IMR-90 (cell line): ENCODE data around the gene NEK4. TPM values are rescaled to one million over a fixed set of nuclear protein-coding genes. Genes with fewer than 3 reads are reported as not detected.

Experiments used
- ATAC-seq: fragments of 200-7000 bp; cut with Tn5 transposase; 2 replicates; pipeline ENCODE4 v1.9.1; 2020; ENCODE audit warnings: low read depth, mild to moderate bottlenecking, moderate library complexity
- BruUV-seq: library from RNA; stranded (reverse); fragments of 400-500 nt; replicated peaks from 2 replicates; lab custom pipeline; 2021; lab: Mats Ljungman, UMichigan
- CTCF ChIA-PET: fragments of 300-600 bp; formaldehyde crosslinking; extraction: SDS; loops from one replicate; lab custom pipeline; 2021; ENCODE audit warnings: antibody characterized with exemption; lab: Yijun Ruan, JAX
- POLR2A ChIA-PET: fragments of 300-600 bp; sonication (Branson Sonifier 250); formaldehyde crosslinking; loops from one replicate; lab custom pipeline; 2022; ENCODE audit warnings: antibody characterized with exemption; ENCODE audit not compliant: unreplicated experiment; lab: Charles Lee
- DNase-seq: peaks from one replicate; pipeline ENCODE4 v3.0.0; 2013
- H2AFZ ChIP-seq: replicated peaks from 2 replicates; pipeline ENCODE3; 2013; ENCODE audit warnings: low read length, mild to moderate bottlenecking; ENCODE audit not compliant: poor library complexity
- H2AK5ac ChIP-seq: 2 replicates; pipeline ENCODE4 v1.6.1; 2013; ENCODE audit warnings: low read depth, low read length, inconsistent platforms
- H2AK9ac ChIP-seq: replicated peaks from 2 replicates; pipeline ENCODE3; 2013; ENCODE audit warnings: mild to moderate bottlenecking, low read depth, low read length, moderate library complexity; ENCODE audit not compliant: poor library complexity
- H2BK120ac ChIP-seq: 2 replicates; pipeline ENCODE4 v1.6.1; 2013; ENCODE audit warnings: low read depth, low read length, inconsistent platforms
- H2BK15ac ChIP-seq: 3 replicates; pipeline ENCODE4 v1.6.1; 2013; ENCODE audit warnings: low read depth, low read length, inconsistent platforms
- H2BK20ac ChIP-seq: 2 replicates; pipeline ENCODE4 v1.6.1; 2013; ENCODE audit warnings: low read depth, mild to moderate bottlenecking, inconsistent platforms, low read length, moderate library complexity
- H2BK5ac ChIP-seq: 2 replicates; pipeline ENCODE4 v1.6.1; 2013; ENCODE audit warnings: mild to moderate bottlenecking, low read depth, low read length, inconsistent platforms; ENCODE audit not compliant: poor library complexity, severe bottlenecking
- H3K14ac ChIP-seq: replicated peaks from 2 replicates; pipeline ENCODE4 v1.6.1; 2013; ENCODE audit warnings: low read depth, low read length, inconsistent platforms
- H3K18ac ChIP-seq: 2 replicates; pipeline ENCODE4 v1.6.1; 2013; ENCODE audit warnings: low read depth, low read length, control low read depth
- H3K23ac ChIP-seq: 2 replicates; pipeline ENCODE4 v1.6.1; 2013; ENCODE audit warnings: low read depth, low read length, inconsistent platforms
- H3K27ac ChIP-seq: 2 replicates; pipeline ENCODE4 v1.5.1; 2013; ENCODE audit warnings: mild to moderate bottlenecking, control low read depth, low read length; ENCODE audit not compliant: insufficient read depth
- H3K27me3 ChIP-seq: 2 replicates; pipeline ENCODE4 v1.6.1; 2013; ENCODE audit warnings: low read length; ENCODE audit not compliant: control insufficient read depth, insufficient read depth
- H3K36me3 ChIP-seq: 2 replicates; pipeline ENCODE4 v1.6.1; 2013; ENCODE audit warnings: low read length, mixed read lengths; ENCODE audit not compliant: control insufficient read depth, insufficient read depth
- H3K4ac ChIP-seq: 2 replicates; pipeline ENCODE4 v1.6.1; 2013; ENCODE audit warnings: low read depth, low read length, inconsistent platforms
- H3K4me1 ChIP-seq: 2 replicates; pipeline ENCODE4 v1.6.1; 2013; ENCODE audit warnings: low read length, mixed read lengths; ENCODE audit not compliant: control insufficient read depth, insufficient read depth
- H3K4me2 ChIP-seq: 2 replicates; pipeline ENCODE4 v1.6.1; 2013; ENCODE audit warnings: low read depth, mild to moderate bottlenecking, control low read depth, low read length, moderate library complexity
- H3K4me3 ChIP-seq: 2 replicates; pipeline ENCODE4 v1.5.1; 2013; ENCODE audit warnings: low read depth, mild to moderate bottlenecking, control low read depth, low read length, moderate library complexity; ENCODE audit not compliant: insufficient read depth
- H3K56ac ChIP-seq: 2 replicates; pipeline ENCODE4 v1.6.1; 2013; ENCODE audit warnings: low read length, inconsistent platforms; ENCODE audit not compliant: insufficient read depth; ENCODE audit errors: extremely low read depth
- H3K79me1 ChIP-seq, 2 experiments: 2 replicates each; pipeline ENCODE4 v1.6.1; 2013; ENCODE audit warnings: low read length in 2 of 2, inconsistent platforms in 1 of 2, low read depth in 1 of 2
- H3K9ac ChIP-seq: 2 replicates; pipeline ENCODE4 v1.6.1; 2013; ENCODE audit warnings: low read depth, low read length, control low read depth
- H3K9me1 ChIP-seq: 2 replicates; pipeline ENCODE4 v1.6.1; 2013; ENCODE audit warnings: low read length, inconsistent platforms; ENCODE audit not compliant: insufficient read depth
- H3K9me3 ChIP-seq: 2 replicates; pipeline ENCODE4 v1.6.1; 2013; ENCODE audit warnings: low read length; ENCODE audit not compliant: control insufficient read depth, insufficient read depth
- H4K20me1 ChIP-seq: 2 replicates; pipeline ENCODE4 v1.6.1; 2013; ENCODE audit warnings: low read length, inconsistent platforms; ENCODE audit not compliant: insufficient read depth
- H4K5ac ChIP-seq: 2 replicates; pipeline ENCODE4 v1.6.1; 2013; ENCODE audit warnings: mild to moderate bottlenecking, low read depth, low read length, control low read depth
- H4K8ac ChIP-seq, 2 experiments: 2 replicates each; pipeline ENCODE4 v1.6.1; 2013; ENCODE audit warnings: low read depth in 2 of 2, low read length in 2 of 2, control low read depth in 1 of 2, inconsistent platforms in 1 of 2
- H4K91ac ChIP-seq: 2 replicates; pipeline ENCODE4 v1.6.1; 2013; ENCODE audit warnings: low read depth, low read length, inconsistent platforms; ENCODE audit not compliant: insufficient read depth
- BHLHE40 ChIP-seq: fragments of 150-350 bp; IDR thresholded peaks from 2 replicates; pipeline ENCODE4 v1.6.1; 2016; ENCODE audit warnings: mild to moderate bottlenecking, low read depth, low read length
- CEBPB ChIP-seq: IDR thresholded peaks from 2 replicates; pipeline ENCODE4 v1.6.1; 2012; ENCODE audit warnings: low read depth, low read length, improper control_type of control experiment
- CHD1 ChIP-seq: IDR thresholded peaks from 2 replicates; pipeline ENCODE4 v1.6.1; 2012; ENCODE audit warnings: low read depth, low read length, improper control_type of control experiment
- FOS ChIP-seq: fragments of 150-350 bp; IDR thresholded peaks from 2 replicates; pipeline ENCODE4 v1.6.1; 2016; ENCODE audit warnings: low read depth, low read length
- MAFK ChIP-seq: IDR thresholded peaks from 2 replicates; pipeline ENCODE4 v1.6.1; 2012; ENCODE audit warnings: low read depth, low read length, improper control_type of control experiment
- MAZ ChIP-seq: IDR thresholded peaks from 2 replicates; pipeline ENCODE4 v1.6.1; 2012; ENCODE audit warnings: low read depth, mild to moderate bottlenecking, low read length, improper control_type of control experiment, moderate library complexity, borderline replicate concordance
- MXI1 ChIP-seq: IDR thresholded peaks from 2 replicates; pipeline ENCODE4 v1.6.1; 2012; ENCODE audit warnings: low read depth, mild to moderate bottlenecking, low read length, moderate library complexity, borderline replicate concordance
- NFE2L2 ChIP-seq: fragments of 150-350 bp; IDR thresholded peaks from 2 replicates; pipeline ENCODE4 v1.6.1; 2016; ENCODE audit warnings: low read depth, mild to moderate bottlenecking, low read length
- POLR2A ChIP-seq: IDR thresholded peaks from 2 replicates; pipeline ENCODE4 v1.6.1; 2012; ENCODE audit warnings: mild to moderate bottlenecking, low read depth, low read length
- RAD21 ChIP-seq: IDR thresholded peaks from 2 replicates; pipeline ENCODE4 v1.6.1; 2012; ENCODE audit warnings: low read length, improper control_type of control experiment
- RCOR1 ChIP-seq: IDR thresholded peaks from 2 replicates; pipeline ENCODE4 v1.6.1; 2012; ENCODE audit warnings: mild to moderate bottlenecking, low read length, improper control_type of control experiment; ENCODE audit not compliant: insufficient replicate concordance
- RFX5 ChIP-seq: IDR thresholded peaks from 2 replicates; pipeline ENCODE4 v1.8.0; 2012; ENCODE audit warnings: low read depth, mild to moderate bottlenecking, low read length, moderate library complexity
- SMC3 ChIP-seq: fragments of 150-350 bp; IDR thresholded peaks from 2 replicates; pipeline ENCODE4 v1.6.1; 2016; ENCODE audit warnings: low read depth, mild to moderate bottlenecking, antibody characterized with exemption, low read length, moderate library complexity
- WGBS, 2 experiments: methylation state at CpG; one replicate each; pipeline versions ENCODE4 v1.1.5 to v1.1.7; 2013; ENCODE audit warnings: missing lambda C conversion rate in 2 of 2; ENCODE audit not compliant: insufficient read length in 1 of 2; ENCODE audit errors: extremely low coverage in 2 of 2; 5-methylcytosine and 5-hydroxymethylcytosine counted together
- dilution Hi-C: fragments of 300-500 bp; cut with HindIII; formaldehyde crosslinking; loops from one replicate; pipeline ENCODE4 v1.14.3; 2018; ENCODE audit warnings: low sequenced_read_pairs; ENCODE audit not compliant: unreplicated experiment
- in situ Hi-C: fragments of 300-500 bp; cut with MboI; formaldehyde crosslinking; loops from 3 replicates; pipeline ENCODE4 v1.14.3; 2019; ENCODE audit warnings: low sequenced_read_pairs, inconsistent platforms, mixed read lengths
- intact Hi-C: fragments of 100-400 bp; cut with micrococcal nuclease; formaldehyde crosslinking; loops from 2 replicates; pipeline ENCODE4 v1.10.0; 2022
- polyA plus RNA-seq, 3 experiments: library from polyadenylated mRNA; depleted of rRNA; stranded (reverse); fragments of >200 nt; gene quantifications; 2 replicates each; pipeline ENCODE4 v1.2.3, GENCODE V29; 2012; ENCODE audit warnings: low replicate concordance in 1 of 3
- total RNA-seq: library from RNA; depleted of rRNA; stranded (reverse); fragments of >200 nt; gene quantifications from 2 replicates; pipeline ENCODE4 v1.2.3, GENCODE V29; 2012
- TF ChIP-seq, protein P1 (sequence below): fragments of 150-350 bp; IDR thresholded peaks from 2 replicates; pipeline ENCODE4 v1.6.1; 2016; ENCODE audit warnings: low read depth, mild to moderate bottlenecking, low read length, moderate library complexity, borderline replicate concordance
- TF ChIP-seq, protein P2 (sequence below): fragments of 150-350 bp; IDR thresholded peaks from 2 replicates; pipeline ENCODE4 v1.6.1; 2017; ENCODE audit warnings: mild to moderate bottlenecking, antibody characterized with exemption, low read length, low read depth
- TF ChIP-seq, protein P3 (sequence below): conservative IDR thresholded peaks from 2 replicates; pipeline ENCODE4 v1.5.1; 2012; ENCODE audit warnings: mild to moderate bottlenecking, low read depth, low read length, improper control_type of control experiment

NEK4 gene
- total and polyA plus RNA-seq, 2 of the 4 experiments (the other 2 are of a cell fraction), result 10.3 to 24.7 TPM

DNA sequence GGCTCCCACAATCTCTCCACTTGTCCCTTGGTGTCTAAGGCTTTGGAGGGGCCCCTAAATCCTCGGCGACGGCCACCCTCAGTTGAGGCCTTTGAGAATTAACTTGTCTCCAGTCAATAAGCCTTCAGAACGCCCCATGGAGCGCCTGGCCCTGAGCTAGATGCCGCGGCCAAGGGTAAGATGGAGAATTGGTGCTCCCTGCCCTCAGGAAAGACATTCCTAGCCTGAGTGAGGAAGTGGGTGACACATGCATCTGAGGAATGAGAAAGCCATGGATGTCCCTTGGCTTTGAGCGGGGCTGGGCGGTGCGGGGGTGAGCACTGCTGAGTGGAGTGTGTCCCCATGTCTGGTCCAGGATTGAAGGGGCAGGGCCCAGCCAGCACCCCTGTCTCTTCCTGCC, 46.5 kb upstream of the NEK4 start:
- dilution Hi-C loops, result no loop called here
- in situ Hi-C loops, result no loop called here

More for the DNA sequence above, 46.5 kb upstream of the NEK4 start:
- Histone ChIP-seq H4K91ac (no peak overlapping the region), H3K56ac (no peak overlapping the region), H3K18ac (no peak overlapping the region), H4K20me1 (no peaks in the 10 kb centered on the region), H2BK20ac (no peak overlapping the region), H3K36me3 (no peaks in the 10 kb centered on the region), H3K27me3 (peaks cover 13% of the 10 kb centered on the region), H3K4ac (no peak overlapping the region), H3K9me1 (no peaks in the 10 kb centered on the region), H3K4me3 (no peak overlapping the region), H3K27ac (no peak overlapping the region), H3K23ac (no peak overlapping the region), H3K79me1 (no peaks in the 10 kb centered on the region), H3K9me3 (no peaks in the 10 kb centered on the region), H2AK9ac (no peak overlapping the region), H2BK15ac (no peak overlapping the region), H3K4me1 (no peaks in the 10 kb centered on the region), H3K14ac (no peak overlapping the region), H2AFZ (no peak overlapping the region), H2AK5ac (no peak overlapping the region), H3K9ac (no peak overlapping the region), H2BK120ac (no peak overlapping the region), H4K5ac (no peak overlapping the region), H2BK5ac (no peak overlapping the region), H4K8ac (no peak overlapping the region), H3K4me2 (no peak overlapping the region)
- ChIA-PET CTCF (no interaction called here), POLR2A (no interaction called here)
- ATAC-seq (no peak), DNase-seq (no peak)
- TF ChIP-seq MAFK (no peak), POLR2A (no peak), MXI1 (no peak), MAZ (no peak), FOS (no peak), NFE2L2 (no peak), SMC3 (no peak), BHLHE40 (no peak), CHD1 (no peak), RFX5 (no peak), CEBPB (no peak), RCOR1 (no peak), RAD21 (no peak)
- TF ChIP-seq, protein P1, sequence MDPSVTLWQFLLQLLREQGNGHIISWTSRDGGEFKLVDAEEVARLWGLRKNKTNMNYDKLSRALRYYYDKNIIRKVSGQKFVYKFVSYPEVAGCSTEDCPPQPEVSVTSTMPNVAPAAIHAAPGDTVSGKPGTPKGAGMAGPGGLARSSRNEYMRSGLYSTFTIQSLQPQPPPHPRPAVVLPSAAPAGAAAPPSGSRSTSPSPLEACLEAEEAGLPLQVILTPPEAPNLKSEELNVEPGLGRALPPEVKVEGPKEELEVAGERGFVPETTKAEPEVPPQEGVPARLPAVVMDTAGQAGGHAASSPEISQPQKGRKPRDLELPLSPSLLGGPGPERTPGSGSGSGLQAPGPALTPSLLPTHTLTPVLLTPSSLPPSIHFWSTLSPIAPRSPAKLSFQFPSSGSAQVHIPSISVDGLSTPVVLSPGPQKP, result no peak
- TF ChIP-seq, protein P2, sequence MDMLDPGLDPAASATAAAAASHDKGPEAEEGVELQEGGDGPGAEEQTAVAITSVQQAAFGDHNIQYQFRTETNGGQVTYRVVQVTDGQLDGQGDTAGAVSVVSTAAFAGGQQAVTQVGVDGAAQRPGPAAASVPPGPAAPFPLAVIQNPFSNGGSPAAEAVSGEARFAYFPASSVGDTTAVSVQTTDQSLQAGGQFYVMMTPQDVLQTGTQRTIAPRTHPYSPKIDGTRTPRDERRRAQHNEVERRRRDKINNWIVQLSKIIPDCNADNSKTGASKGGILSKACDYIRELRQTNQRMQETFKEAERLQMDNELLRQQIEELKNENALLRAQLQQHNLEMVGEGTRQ, result no peak
- TF ChIP-seq, protein P3, sequence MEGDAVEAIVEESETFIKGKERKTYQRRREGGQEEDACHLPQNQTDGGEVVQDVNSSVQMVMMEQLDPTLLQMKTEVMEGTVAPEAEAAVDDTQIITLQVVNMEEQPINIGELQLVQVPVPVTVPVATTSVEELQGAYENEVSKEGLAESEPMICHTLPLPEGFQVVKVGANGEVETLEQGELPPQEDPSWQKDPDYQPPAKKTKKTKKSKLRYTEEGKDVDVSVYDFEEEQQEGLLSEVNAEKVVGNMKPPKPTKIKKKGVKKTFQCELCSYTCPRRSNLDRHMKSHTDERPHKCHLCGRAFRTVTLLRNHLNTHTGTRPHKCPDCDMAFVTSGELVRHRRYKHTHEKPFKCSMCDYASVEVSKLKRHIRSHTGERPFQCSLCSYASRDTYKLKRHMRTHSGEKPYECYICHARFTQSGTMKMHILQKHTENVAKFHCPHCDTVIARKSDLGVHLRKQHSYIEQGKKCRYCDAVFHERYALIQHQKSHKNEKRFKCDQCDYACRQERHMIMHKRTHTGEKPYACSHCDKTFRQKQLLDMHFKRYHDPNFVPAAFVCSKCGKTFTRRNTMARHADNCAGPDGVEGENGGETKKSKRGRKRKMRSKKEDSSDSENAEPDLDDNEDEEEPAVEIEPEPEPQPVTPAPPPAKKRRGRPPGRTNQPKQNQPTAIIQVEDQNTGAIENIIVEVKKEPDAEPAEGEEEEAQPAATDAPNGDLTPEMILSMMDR, result no peak
- intact Hi-C loops, result no loop called here
- WGBS, 2 experiments, result 100% methylated on average over 3 of the region's 10 CpGs; no CpG with 5 or more reads in 1 of the 2 experiments
- BruUV-seq, result no TSS peak
